NCI-H446 (cell line): ENCODE measurements around the gene OBSL1.

ENCODE experiments used
- DNase-seq, 2 experiments: peaks; one replicate each; lab custom pipeline; 2025; lab: John Stamatoyannopoulos, UW

The OBSL1 gene

DNA sequence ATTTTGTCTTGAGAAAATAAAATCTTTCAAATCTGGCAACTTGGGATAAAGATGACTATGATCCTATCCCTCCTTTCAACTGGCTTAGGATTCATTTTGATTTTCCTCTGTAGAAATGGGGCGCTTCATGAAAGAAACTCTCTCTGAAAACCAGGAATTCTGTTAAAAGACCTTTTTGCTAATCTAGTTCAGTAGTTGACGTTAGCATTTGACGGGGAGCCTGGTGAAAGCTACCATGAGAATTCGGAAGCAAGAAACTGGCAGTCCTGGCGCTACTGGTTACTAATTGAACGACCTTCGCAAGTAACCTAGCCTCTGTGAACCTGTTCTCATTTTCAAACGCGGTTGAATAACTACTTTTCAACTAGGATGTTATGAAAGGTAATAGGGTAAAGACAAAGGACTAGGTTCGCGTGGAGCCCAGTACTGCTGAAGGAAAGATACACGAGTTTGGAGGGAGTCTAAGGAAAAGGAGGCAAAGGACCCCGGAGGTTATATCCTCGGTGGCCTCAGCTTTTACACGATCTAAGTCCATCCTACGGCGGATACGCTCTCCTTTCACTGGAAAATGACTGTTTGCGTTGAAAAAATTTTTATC is 25.7 kb upstream of the OBSL1 start:
- DNase-seq, result no peak

- DNase-seq, result no peak
These were observed 23.9 kb upstream of the OBSL1 start for GRCh38 chr2:219595256-219595655.

DNA sequence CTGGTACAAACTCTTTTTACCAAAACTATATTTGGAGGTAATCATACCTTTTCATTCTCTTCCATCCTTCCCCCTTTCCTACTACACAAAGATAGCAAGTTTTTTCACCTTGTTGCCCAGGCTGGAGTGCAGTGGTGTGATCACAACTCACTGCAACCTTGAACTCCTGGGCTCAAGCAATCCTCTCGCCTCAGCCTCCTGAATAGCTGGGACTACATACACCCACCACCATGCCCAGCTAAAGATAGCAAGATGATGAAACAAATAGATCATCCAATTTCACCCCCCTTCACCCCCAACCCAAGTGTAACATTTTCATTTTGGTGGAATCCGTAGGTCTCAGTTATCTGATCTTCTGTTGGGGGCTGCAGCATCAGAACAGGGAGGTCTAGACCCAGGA is 21.8 kb upstream of the OBSL1 start:
- no peak for DNase-seq

DNA sequence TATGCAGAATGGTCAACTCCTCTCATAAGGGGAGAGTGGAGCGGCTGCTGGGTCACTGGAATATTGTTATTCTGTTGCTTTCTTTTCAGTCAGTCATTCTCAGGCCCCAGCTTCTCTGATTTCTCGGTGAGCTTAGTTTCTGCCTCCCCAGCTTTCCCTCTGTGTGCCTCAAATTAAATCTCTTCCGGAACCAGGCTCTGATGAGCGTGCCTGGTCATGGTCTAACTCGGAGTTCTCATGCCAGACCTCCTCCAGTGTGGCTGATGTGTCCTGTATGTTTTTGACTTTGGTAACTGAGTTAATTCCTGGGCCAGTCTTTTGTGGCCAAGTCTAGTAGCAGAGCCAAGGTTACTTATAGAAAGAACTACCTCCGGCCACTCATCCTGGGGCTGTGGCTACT is 21.4 kb upstream of the OBSL1 start:
- no peak for DNase-seq

GRCh38 chr2:219591091-219591490 is 19.8 kb upstream of the OBSL1 start:
- no peak for DNase-seq

GRCh38 chr2:219581346-219581745 is 10.0 kb upstream of the OBSL1 start:
- no peak for DNase-seq

DNA sequence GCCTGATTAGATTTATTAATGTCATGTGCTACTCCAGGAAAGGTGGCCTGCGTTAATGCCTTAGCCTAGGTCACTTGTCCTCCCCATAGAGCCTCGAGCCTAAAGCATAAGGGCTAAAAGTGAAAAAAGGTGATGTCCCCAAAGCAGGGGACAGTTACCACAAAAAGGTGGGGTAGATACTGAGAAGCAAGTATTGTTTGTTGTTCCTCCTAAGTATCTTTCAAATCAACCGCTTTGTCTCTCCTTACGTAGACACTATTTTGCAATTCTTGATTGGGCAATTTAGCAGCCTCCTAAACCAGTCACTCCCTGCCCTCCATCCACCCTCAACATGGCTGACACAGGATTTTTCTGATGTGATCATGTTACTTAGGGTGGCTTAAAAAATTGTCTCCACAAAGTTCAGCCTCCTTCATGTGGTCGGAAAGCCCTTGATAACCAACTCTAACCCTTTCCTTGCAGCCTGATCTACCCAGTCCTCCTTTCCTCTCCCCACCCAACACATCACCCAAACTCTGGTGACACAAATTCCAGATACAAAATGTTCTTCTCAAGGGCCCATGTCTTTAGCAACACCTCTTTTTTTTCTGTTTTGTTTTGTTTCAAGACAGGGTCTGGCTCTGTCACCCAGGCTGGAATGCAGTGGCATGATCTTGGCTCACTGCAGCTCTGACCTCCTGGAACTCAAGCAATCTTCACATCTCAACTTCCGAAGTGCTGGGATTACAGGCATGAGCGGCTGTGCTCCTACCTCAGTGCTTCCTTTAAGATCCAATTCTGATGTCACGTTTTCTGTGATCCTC is 7.7 kb upstream of the OBSL1 start:
- DNase-seq, result no peak

DNA sequence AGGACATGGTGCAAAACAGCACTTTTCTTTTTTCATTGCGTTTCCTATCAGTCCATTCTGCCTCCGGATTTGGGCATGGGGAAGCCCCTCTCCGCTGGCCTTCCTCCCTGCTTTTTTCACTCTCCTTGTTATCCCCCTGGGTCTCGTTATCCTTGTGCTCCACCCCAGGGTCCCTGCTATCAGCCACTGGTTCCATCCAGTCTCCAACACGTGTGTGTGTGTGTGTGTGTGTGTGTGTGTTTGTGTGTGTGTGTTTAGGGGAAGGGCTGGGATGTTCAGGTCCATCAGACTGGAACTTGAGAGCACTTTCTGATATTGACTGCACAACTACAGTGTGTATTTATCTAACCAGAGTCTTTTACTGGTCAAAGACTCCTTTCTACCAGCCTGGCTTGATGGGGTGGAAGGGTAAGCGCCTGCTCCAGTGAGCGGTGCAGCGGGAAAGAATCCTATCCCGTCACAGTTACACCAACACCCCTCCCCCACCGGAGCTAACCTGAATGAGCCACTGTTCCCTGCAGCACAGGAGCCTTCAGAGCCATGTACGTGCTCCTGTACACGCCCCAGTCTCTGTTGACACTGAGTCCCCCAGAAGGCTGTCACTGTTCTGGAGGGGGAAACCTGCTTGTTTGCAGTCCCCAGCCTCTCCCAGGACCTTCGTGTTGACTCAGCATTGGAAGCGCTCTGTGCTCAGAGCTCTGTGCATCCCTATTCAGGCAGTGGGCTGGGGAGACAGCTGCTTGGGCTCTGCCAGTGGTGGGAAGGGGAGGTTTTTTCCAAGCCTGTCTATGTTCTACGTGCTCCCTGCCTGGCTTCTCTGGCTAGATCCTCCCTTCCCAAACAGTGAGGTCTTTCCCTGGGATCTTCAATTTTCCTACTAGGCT is 5.4 kb upstream of the OBSL1 start:
- DNase-seq, result no peak

DNA sequence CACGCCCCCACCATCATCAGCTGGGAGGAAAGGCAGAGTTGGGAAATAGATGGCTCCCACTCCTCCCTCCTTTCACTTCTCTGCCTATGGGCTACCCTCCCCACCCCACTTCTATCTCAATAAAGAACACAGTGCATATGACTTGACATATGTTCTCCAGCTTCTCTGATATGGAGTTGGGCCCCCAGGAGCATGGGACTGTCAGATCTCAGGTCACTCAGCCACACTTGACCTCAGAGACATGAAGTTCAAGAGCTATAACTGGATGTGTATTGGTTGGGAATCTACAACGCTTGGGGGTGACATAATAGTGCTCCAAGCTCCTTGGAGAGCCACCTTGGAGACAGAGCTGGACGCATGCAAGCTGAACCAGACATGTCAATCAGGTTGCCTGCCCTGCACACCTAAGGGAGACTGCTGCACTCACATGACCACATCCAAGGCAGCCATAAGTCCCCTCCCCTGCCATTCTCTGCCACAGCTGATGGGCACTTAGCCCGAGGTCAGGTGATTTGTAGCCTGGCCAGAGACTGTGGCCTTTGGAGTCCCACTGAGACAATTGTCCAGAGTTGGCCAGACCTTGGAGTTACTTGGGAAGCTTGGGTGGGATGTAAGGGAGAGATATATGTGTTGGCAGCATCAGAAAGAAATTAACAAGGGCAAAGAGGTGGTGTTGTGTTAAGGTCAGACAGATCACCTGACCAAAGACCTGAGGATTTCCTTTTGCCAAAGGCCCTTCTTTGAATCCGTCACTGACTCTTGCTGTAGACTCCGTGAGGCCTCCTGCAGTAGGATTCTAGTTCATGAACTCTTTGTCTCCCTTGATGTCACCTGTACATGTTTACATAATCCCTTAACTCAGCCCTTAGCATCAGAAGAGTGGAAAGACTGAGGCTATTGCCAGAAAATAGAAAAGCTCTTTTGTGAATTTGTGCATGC is 4.5 kb upstream of the OBSL1 start:
- DNase-seq, result no peak

DNA sequence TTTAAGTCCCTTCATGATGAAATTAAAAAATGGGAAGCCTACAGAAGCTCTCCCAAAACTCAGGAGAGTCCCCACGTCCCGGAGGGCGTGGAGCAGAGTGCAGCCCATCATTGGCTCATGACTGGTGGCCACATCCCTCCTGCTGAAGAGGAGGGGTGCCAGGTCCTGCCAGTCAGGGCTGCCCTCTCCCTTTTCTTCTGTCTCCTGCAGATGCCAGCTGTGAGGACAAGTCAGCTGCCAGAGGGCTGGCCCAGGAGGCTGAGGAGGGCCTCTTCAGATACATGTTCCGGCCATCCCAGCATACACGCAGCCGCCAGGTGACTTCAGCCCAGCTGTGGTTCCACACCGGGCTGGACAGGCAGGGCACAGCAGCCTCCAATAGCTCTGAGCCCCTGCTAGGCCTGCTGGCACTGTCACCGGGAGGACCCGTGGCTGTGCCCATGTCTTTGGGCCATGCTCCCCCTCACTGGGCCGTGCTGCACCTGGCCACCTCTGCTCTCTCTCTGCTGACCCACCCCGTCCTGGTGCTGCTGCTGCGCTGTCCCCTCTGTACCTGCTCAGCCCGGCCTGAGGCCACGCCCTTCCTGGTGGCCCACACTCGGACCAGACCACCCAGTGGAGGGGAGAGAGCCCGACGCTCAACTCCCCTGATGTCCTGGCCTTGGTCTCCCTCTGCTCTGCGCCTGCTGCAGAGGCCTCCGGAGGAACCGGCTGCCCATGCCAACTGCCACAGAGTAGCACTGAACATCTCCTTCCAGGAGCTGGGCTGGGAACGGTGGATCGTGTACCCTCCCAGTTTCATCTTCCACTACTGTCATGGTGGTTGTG is 3.4 kb upstream of the OBSL1 start:
- no peak for DNase-seq

GRCh38 chr2:219573166-219573565 is 1.8 kb upstream of the OBSL1 start:
- no peak for DNase-seq

DNA sequence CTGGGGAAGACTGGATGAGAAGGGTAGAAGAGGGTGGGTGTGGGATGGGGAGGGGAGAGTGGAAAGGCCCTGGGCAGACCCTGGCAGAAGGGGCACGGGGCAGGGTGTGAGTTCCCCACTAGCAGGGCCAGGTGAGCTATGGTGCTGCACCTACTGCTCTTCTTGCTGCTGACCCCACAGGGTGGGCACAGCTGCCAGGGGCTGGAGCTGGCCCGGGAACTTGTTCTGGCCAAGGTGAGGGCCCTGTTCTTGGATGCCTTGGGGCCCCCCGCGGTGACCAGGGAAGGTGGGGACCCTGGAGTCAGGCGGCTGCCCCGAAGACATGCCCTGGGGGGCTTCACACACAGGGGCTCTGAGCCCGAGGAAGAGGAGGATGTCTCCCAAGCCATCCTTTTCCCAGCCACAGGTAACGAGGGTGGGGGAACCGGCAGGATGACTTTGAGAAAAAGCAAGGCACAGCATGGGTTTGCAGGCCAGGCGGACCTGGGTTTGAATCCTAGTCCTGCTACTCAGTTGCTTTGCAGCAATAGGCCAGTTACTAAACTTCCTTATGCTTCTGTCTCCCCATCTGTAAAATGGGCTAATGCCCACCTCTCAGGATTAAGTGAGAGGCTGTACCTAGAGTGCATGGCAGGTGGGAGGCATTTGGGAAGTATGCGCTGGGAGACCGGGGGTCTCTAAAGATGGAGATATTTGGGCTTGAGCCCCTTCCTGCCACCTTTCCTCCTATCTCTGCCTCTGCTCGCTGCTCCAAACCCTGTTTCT is 1.1 kb upstream of the OBSL1 start, which contains the start of gene INHA:
TSS of gene INHA (plus strand) at position 74 of the 765 bp plus-strand sequence. CDS start at position 139, 65 bp downstream.
- DNase-seq, result no peak

GRCh38 chr2:219570924-219571310 is 422 bp downstream of the OBSL1 start:
- DNase-seq, result no peak

- no peak for DNase-seq
These were observed 980 bp downstream of the OBSL1 start for GRCh38 chr2:219570194-219570923.

GRCh38 chr2:219569635-219570034 is 1.7 kb downstream of the OBSL1 start:
- DNase-seq, result no peak

DNA sequence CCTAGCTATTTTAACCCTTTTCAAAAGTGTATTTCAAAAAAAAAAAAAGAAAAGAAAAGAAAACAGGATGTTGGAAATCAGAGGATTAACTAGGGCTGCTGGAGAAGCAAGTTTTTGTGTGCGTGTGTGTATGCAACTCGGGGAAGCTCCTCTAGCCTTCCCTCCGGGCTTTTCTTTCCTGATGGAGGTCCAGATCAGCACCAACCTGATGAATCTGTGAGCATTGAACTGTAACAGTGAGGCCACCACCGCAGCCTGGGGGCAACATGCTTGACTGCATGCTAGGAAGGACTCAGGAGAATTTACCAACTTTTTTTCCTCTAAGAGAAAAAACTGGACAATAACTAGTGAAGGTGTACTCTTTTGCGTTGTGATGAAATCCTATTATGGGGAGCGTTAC is 2.3 kb downstream of the OBSL1 start:
- no peak for DNase-seq

GRCh38 chr2:219567791-219568361 is 3.5 kb downstream of the OBSL1 start:
- DNase-seq, result no peak

- no peak for DNase-seq
These were observed 4.2 kb downstream of the OBSL1 start for GRCh38 chr2:219567131-219567530.

DNA sequence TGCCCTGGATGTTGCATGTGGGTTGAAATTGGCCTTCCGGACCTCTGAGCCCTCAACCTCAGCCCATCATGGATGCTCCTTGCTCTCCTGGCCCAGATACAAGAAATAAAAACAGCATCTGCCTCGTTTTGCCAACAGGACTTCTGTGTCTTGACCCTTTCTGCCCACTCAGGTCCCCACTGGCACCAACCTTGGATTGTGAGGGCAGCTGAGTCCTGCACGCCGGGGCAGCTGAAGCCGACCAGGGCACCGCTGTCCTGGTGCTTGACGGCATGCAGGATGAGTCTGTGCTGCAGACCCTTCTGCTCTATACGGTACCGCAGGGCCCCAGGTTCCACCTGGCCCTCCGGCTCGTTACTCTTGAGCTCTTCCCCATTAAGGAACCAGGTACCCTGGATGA is 4.7 kb downstream of the OBSL1 start:
- no peak for DNase-seq
